GM23338 (cell line): ENCODE results near the gene SORCS2. TPM values are rescaled to one million over a fixed set of nuclear protein-coding genes. Genes with fewer than 3 reads are reported as not detected.

ENCODE experiments used
- ATAC-seq: fragments of 200-7000 bp; cut with Tn5 transposase; 3 replicates; pipeline ENCODE4 v1.9.1; 2020
- DNase-seq: peaks from one replicate; pipeline ENCODE4 v3.0.0-alpha.2; 2015; ENCODE audit warnings: low spot score
- H2AFZ ChIP-seq: fragments of 200-600 bp; sonication (generic); 2 replicates; pipeline ENCODE4 v1.8.0; 2016; ENCODE audit warnings: antibody characterized with exemption, mild to moderate bottlenecking, moderate library complexity
- H3F3A ChIP-seq: fragments of 200-600 bp; sonication (generic); replicated peaks from 2 replicates; pipeline ENCODE4 v1.8.0; 2017; ENCODE audit warnings: antibody characterized with exemption, mixed run types, low read depth
- H3K27ac ChIP-seq: fragments of 200-600 bp; sonication (generic); 2 replicates; pipeline ENCODE4 v1.6.1; 2016; ENCODE audit warnings: low read depth
- H3K27me3 ChIP-seq: fragments of 200-600 bp; sonication (generic); 2 replicates; pipeline ENCODE4 v1.8.0; 2016; ENCODE audit warnings: mild to moderate bottlenecking, mixed run types, moderate library complexity; ENCODE audit not compliant: insufficient read depth
- H3K36me3 ChIP-seq: fragments of 200-600 bp; sonication (generic); 2 replicates; pipeline ENCODE4 v1.8.0; 2016; ENCODE audit warnings: mild to moderate bottlenecking; ENCODE audit not compliant: insufficient read depth
- H3K4me1 ChIP-seq: fragments of 200-600 bp; sonication (generic); 2 replicates; pipeline ENCODE4 v1.8.0; 2016; ENCODE audit warnings: mild to moderate bottlenecking, moderate library complexity; ENCODE audit not compliant: insufficient read depth
- H3K4me2 ChIP-seq: fragments of 200-600 bp; sonication (generic); 2 replicates; pipeline ENCODE4 v1.7.1; 2017; ENCODE audit warnings: mixed run types
- H3K4me3 ChIP-seq: fragments of 200-600 bp; sonication (generic); 2 replicates; pipeline ENCODE4 v1.6.1; 2016; ENCODE audit warnings: mixed run types
- H3K79me2 ChIP-seq: fragments of 200-600 bp; sonication (generic); replicated peaks from 2 replicates; pipeline ENCODE4 v1.8.0; 2017; ENCODE audit warnings: mild to moderate bottlenecking; ENCODE audit not compliant: insufficient read depth
- H3K9me2 ChIP-seq: fragments of 200-600 bp; sonication (generic); 2 replicates; pipeline ENCODE4 v1.8.0; 2017; ENCODE audit not compliant: insufficient read depth
- H4K20me1 ChIP-seq: fragments of 200-600 bp; sonication (generic); replicated peaks from 2 replicates; pipeline ENCODE4 v1.8.0; 2017; ENCODE audit warnings: mild to moderate bottlenecking; ENCODE audit not compliant: insufficient read depth
- H3K27ac Mint-ChIP-seq: 2 replicates; pipeline ENCODE4 v1.8.0; 2020; ENCODE audit warnings: inconsistent platforms, mild to moderate bottlenecking, moderate library complexity, mixed read lengths
- H3K27me3 Mint-ChIP-seq: 3 replicates; pipeline ENCODE4 v1.8.0; 2022; ENCODE audit warnings: low read depth, mild to moderate bottlenecking, moderate library complexity, mixed read lengths, inconsistent platforms; ENCODE audit not compliant: insufficient read depth, poor library complexity
- H3K36me3 Mint-ChIP-seq: 3 replicates; pipeline ENCODE4 v1.8.0; 2021; ENCODE audit warnings: low read depth, mild to moderate bottlenecking, inconsistent platforms, moderate library complexity, mixed read lengths
- H3K4me1 Mint-ChIP-seq: 3 replicates; pipeline ENCODE4 v1.8.0; 2020; ENCODE audit warnings: mild to moderate bottlenecking, inconsistent platforms, mixed read lengths
- H3K4me3 Mint-ChIP-seq: 3 replicates; pipeline ENCODE4 v1.8.0; 2021; ENCODE audit warnings: moderate library complexity, mild to moderate bottlenecking, inconsistent platforms, mixed read lengths
- H3K9me3 Mint-ChIP-seq: 3 replicates; pipeline ENCODE4 v1.8.0; 2020; ENCODE audit warnings: moderate library complexity, mild to moderate bottlenecking, inconsistent platforms, mixed read lengths
- CREB1 ChIP-seq: fragments of 250-450 bp; sonication (Bioruptor Pico); IDR thresholded peaks from 2 replicates; pipeline ENCODE4 v1.5.0; 2020; ENCODE audit warnings: low read depth, mild to moderate bottlenecking, moderate library complexity
- CTCF ChIP-seq, 2 experiments: fragments of 200-600 bp in 1 of 2; sonication (generic) in 1 of 2; conservative IDR thresholded peaks; 2 replicates each; pipeline versions ENCODE4 v1.5.1 to v1.6.1; 2016 to 2017; ENCODE audit warnings: antibody characterized with exemption in 2 of 2, low read depth in 2 of 2, mild to moderate bottlenecking in 2 of 2, moderate library complexity in 1 of 2
- ETS1 ChIP-seq: IDR thresholded peaks from 2 replicates; pipeline ENCODE4 v1.6.1; 2016; ENCODE audit warnings: antibody characterized with exemption
- EZH2phosphoT487 ChIP-seq: fragments of 200-600 bp; sonication (generic); IDR thresholded peaks from one replicate; pipeline ENCODE4 v1.8.1; 2018; ENCODE audit warnings: antibody characterized with exemption; ENCODE audit not compliant: unreplicated experiment
- JUNB ChIP-seq: IDR thresholded peaks from one replicate; pipeline ENCODE4 v1.6.1; 2016; ENCODE audit warnings: antibody characterized with exemption; ENCODE audit not compliant: unreplicated experiment
- NANOG ChIP-seq: IDR thresholded peaks from 2 replicates; pipeline ENCODE4 v1.6.1; 2016; ENCODE audit warnings: antibody characterized with exemption, borderline replicate concordance
- REST ChIP-seq: IDR thresholded peaks from one replicate; pipeline ENCODE4 v1.6.1; 2018; ENCODE audit warnings: antibody characterized with exemption; ENCODE audit not compliant: unreplicated experiment
- STAT1 ChIP-seq: IDR thresholded peaks from one replicate; pipeline ENCODE4 v1.6.1; 2016; ENCODE audit warnings: antibody characterized with exemption; ENCODE audit not compliant: unreplicated experiment
- ZNF331 ChIP-seq: fragments of 250-450 bp; sonication (Bioruptor Pico); IDR thresholded peaks from 2 replicates; pipeline ENCODE4 v1.5.0; 2020; ENCODE audit warnings: low read depth, mild to moderate bottlenecking, moderate library complexity
- ZNF462 ChIP-seq: fragments of 250-450 bp; sonication (Bioruptor Pico); IDR thresholded peaks from 2 replicates; pipeline ENCODE4 v1.5.0; 2020; ENCODE audit warnings: mild to moderate bottlenecking, moderate library complexity
- polyA plus RNA-seq: library from polyadenylated mRNA; unstranded; fragments of >200 nt; fragmentation: Nextera tagmentation; extraction: Ambion mirVana; gene quantifications from 2 replicates; pipeline ENCODE4 v1.2.1, GENCODE V29; 2016
- total RNA-seq: library from RNA; depleted of rRNA; stranded (reverse); fragments of >200 nt; shearing (Covaris generic); gene quantifications from 2 replicates; pipeline ENCODE4 v1.2.3, GENCODE V29; 2014

SORCS2 gene
- total and polyA plus RNA-seq, 2 experiments from 2014 or later, result 0.47 to 2.4 TPM

GRCh38 chr4:7717161-7717560 lies 524.8 kb downstream of the SORCS2 start:
- Histone ChIP-seq H3K9me2 (no peaks in the 10 kb centered on the region), H2AFZ (no peak overlapping the region), H3F3A (no peaks in the 10 kb centered on the region), H3K4me1 (no peaks in the 10 kb centered on the region; the same call in 1 of the 2 replicates), H4K20me1 (no peaks in the 10 kb centered on the region), H3K27me3 (no peaks in the 10 kb centered on the region), H3K4me2 (no peak overlapping the region), H3K79me2 (no peaks in the 10 kb centered on the region), H3K36me3 (no peaks in the 10 kb centered on the region), H3K4me3 (no peak overlapping the region), H3K27ac (no peak overlapping the region)
- no peak for ATAC-seq
- TF ChIP-seq CREB1 (CRISPR knock-in tag), result no peak
- TF ChIP-seq NANOG, result no peak
- no peak for TF ChIP-seq REST
- no peak for TF ChIP-seq ETS1
- TF ChIP-seq ZNF331, result no peak
- no peak for TF ChIP-seq ZNF462 (CRISPR knock-in tag)
- TF ChIP-seq JUNB, result no peak
- TF ChIP-seq EZH2phosphoT487, result no peak
- no peak for TF ChIP-seq STAT1
- no peak for TF ChIP-seq CTCF (conservative IDR thresholded peaks at IDR 0.05; ENCODE audit: low read depth in 2 of 2)
- Mint-ChIP-seq H3K4me3 (no peak overlapping the region), H3K36me3 (no peaks in the 10 kb centered on the region), H3K9me3 (no peaks in the 10 kb centered on the region), H3K4me1 (0 out of 3 replicates have a peak, but pooled peaks cover 2% of the 10 kb centered on the region), H3K27me3 (peaks cover 10% of the 10 kb centered on the region), H3K27ac (no peak overlapping the region)
- DNase-seq, result no peak
